Measurements from ENCODE around the gene PAX2.

DNA sequence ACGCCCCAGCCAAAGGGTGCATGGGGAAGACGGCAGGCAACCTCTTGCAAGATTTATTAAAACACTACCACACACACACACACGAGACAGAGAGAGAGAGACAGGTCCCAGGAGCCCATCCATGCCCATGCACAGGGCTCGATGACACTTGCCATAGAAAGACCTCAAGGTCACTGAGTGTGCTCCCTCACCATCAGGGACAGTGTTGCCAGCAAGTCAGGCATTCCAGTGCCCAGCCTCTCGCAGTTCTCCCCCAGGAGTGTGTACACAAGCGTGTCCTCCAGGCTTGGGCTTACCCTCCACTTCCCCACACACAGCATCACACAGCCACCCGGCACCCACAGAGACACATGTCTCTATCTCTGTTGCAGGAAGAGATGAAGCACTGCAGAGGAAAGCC is 120.6 kb downstream of the PAX2 start:
- TF ChIP-seq CTCF (IDR thresholded peaks at IDR 0.05; ENCODE audit: insufficient read depth, low read length, poor library complexity, severe bottlenecking) (no peak), EZH2phosphoT487 (conservative IDR thresholded peaks at IDR 0.05; ENCODE audit: low read length) (no peak)
